Activated CD4-positive, CD25-positive, alpha-beta regulatory T cell treated with anti-CD3 and anti-CD28 coated beads, Interleukin-2, amount 50 U/mL, for 72 hours (primary cell): ENCODE results near the gene PHACTR3.

Experiments used
- DNase-seq: peaks from one replicate; pipeline ENCODE4 v3.0.0; 2021

PHACTR3 gene

DNA sequence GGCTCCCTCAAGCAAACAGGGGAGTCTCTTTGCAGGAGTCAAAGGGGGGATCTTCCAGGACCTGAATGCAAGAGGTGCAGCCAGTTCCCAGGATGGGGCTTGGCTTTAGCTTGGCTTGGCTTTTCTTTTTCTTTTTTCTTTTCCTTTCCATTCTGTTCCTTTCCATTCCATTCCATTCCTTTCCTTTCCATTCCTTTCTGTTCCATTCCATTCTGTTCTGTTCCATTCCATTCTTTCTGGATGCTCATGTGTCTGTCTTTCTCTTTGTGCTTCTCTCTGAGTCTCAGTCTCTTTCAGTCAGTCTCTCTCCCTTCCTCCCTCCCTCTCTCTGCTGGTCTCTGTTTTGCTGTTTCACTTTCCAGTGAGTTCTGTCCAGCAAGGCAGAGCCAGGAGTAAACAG is 163.3 kb downstream of the PHACTR3 start:
- no peak for DNase-seq

- DNase-seq, result no peak
These were observed 165.9 kb downstream of the PHACTR3 start for GRCh38 chr20:59770270-59770669.

DNA sequence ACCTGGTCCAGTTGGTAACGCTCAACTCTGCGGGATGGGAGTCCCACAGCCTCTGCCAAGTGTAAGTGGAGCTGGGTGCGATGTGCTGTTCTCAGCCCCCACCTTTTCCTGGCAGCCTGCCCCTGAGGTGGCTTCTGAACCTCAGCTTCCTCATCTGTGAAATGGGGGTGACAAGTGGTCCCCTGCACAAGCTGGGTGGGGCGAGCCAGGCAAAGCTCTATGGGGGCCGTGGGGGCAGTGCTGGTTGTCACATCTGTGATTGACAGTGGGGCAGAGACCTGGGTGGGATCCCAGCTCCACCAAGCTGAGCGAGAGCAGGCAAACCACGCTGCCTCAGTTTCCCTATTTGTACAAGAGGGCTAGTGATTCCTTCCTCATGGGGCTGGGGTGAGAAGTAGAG is 166.5 kb downstream of the PHACTR3 start:
- no peak for DNase-seq

- no peak for DNase-seq
These were observed 167.4 kb downstream of the PHACTR3 start for GRCh38 chr20:59771506-59772372.

GRCh38 chr20:59772373-59772705 is 168.0 kb downstream of the PHACTR3 start:
- peak; percentile 5 for DNase-seq

GRCh38 chr20:59772931-59773913 is 168.9 kb downstream of the PHACTR3 start:
- peak; percentile 17 for DNase-seq

GRCh38 chr20:59774204-59774641 is 169.9 kb downstream of the PHACTR3 start:
- peak; percentile 9 for DNase-seq

DNA sequence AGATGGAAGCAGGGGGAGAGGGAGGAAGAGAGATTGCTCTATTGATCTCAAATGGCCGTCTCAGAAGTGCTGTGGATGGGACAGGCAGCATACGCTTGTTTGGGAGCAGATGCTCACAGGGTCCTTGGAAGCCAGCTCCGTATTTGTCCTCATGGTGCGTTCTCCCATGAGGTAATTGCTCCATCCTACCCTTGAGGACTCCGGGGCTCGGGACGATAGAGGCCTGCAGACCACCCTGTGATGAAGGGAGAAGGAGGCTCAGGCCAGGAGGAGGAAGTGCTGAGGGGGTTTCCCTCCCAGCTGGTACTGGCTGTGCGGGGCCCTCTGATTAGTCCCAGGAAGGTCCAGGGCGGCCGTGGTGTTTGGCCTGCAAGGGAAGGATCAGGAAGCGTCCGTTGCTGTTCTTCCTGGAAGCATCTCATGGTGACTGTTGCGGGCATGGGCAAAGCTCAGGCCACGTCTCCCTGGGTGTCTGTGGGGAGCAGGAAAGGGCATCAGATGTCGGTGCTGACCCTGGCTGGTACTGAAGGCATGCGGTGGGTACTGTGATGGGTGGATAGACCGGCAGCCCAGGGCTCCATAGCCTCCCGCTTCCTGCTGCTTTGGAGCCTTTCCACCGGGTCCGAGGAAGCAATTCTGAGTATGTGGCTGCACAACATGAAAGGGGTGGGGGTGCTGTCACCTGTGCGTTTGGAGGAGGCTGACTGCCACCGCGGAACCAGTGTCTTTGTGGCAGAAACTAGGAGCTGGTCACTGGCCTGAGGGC is 170.8 kb downstream of the PHACTR3 start:
- DNase-seq, result peak; percentile 8

- DNase-seq, result no peak
These were observed 171.3 kb downstream of the PHACTR3 start for GRCh38 chr20:59775687-59776055.

DNA sequence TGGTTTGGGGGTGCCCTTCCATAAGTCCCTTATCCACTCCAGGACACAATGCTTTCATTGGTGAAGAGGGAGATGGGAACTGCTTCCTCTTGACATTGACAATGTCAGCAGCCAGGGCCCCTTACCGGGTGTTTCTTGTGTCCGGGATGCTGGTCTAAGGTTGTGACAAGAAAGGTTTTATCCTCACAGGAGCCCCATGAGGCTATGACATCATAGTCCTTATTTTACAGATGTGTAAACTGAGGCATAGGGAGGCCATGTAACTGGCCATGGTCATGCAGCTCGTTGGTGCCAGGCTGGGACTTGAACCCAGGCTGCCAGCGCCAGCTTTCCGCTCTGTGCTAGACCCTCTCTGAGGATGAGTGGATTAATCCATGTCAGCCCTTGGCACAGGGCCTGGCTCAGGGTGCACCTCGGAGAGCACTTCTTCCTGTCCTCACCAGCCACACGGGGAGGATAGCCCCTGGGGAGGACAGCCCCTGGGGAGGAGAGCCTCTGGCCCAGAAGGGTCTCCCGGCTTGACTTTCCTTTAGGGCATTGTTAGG is 171.8 kb downstream of the PHACTR3 start:
- DNase-seq, result peak; percentile 12

DNA sequence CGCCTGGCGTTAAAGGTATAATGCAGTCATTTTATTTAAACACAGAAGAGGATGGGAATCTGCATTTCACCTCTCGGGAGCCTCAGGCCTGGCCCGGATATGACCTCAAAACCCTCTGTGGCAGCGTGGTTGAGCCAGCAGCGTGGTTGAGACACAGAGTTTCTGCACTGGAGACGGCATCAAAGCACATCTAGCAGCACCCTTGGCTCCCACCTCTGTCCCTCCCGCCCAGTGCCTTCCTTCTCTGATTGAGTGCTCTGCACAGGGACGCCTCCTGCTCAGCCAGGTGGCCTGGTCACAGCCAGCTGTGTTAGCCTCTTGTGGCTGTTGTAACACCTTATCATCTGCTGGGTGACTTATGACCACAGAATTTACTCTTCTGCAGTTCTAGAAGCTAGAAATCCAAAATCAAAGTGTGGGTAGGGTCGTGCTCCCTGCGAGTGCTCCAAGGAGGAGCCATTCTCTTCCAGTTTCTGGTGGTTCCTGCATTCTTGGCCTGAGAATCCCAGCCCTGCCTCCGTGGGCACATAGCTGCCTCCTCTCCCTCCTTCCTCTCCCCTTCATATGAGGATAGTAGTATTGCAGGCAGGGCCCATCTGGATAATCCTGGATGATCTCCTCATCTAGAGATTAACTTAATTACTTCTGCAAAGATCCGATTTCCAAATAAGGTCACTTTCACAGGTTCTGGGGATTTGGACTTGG is 172.4 kb downstream of the PHACTR3 start:
- peak; percentile 3 for DNase-seq

DNA sequence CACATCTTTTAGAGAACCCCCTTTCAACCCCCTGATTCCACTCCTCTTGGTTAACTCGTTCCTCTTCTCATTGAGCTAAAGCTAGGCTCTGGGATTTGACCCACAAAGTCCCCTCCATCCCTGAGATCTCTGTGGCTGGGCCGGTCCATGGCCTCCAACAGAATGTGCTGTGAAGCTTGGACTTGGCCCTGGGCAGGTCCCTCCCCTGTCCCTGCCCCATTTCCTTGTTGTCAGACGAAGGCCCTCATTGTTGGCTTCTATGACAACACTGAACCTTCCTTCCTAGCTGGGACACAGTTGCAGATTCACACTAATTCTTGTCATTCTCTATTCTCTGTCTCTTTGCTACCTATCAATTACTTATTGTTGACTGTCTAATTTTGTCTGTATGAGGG is 173.0 kb downstream of the PHACTR3 start:
- peak; percentile 3 for DNase-seq

DNA sequence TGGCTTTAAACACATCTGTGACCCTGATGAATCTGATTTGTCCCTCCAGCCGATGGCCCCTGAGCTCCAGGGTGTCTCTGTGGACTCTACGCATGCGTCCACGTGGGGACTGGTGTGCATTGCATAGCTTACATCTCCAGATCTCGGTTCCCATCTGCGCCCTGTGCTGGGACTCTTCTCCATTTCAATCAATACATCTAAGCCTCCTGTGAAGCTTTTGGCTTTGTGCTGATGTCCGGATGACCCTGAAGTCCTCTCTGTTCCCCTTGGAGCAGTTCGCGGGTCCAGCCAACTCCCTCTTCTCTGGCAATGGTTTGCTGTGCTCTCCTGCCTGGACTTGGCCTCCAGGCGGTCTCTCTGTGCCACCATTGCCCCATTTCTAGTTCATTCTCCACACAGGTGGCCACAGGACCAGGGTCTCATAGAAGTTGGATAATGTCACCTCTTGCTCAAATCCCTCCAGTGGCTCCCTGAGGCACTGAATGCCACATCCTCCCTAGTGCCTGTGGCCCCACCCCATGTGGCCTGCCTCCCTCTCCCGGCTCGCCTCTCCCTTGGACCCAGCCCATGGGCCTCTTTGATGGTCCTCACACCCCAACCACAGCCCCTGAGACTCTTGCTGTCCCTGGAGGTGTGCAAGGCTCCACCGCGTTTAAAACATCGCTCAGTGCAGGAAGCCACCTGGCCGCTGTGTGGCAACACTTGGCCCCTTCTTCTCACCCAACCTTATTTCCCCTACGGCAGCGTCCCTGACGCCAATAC is 173.7 kb downstream of the PHACTR3 start:
- peak; percentile 7 for DNase-seq

DNA sequence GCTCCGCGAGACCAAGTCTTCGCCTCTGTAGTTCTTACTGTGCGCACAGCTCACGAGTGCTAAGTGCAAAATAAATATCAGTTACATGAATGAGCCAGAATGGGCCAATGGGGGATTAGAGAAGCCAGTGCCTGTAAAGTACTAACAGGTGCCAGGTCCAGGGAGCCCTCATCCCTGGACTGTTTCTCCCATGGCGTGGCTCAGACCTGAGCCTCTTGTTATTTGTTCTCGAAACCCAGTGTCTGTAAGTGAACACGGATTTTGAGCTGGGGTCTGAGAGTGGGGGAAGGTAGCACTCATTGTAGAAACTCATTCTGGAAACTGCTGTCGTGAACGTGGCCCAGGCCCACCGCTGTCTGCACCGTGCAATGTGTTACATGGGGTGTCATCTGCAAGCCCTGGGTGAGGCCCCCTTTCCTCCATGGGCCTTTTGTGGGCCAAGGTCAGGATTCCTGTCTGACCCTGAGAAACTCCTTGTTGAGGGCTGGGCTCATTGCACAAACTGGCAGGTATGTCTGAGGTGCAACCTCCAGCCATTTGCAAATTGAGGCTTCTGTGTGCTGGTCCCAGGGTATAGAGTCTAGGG is 174.4 kb downstream of the PHACTR3 start:
- no peak for DNase-seq

- DNase-seq, result peak; percentile 0
These were observed 175.5 kb downstream of the PHACTR3 start for GRCh38 chr20:59779656-59780380.

GRCh38 chr20:59780494-59781185 is 176.3 kb downstream of the PHACTR3 start:
- no peak for DNase-seq

- DNase-seq, result peak; percentile 2
These were observed 176.9 kb downstream of the PHACTR3 start for GRCh38 chr20:59781226-59781625.

DNA sequence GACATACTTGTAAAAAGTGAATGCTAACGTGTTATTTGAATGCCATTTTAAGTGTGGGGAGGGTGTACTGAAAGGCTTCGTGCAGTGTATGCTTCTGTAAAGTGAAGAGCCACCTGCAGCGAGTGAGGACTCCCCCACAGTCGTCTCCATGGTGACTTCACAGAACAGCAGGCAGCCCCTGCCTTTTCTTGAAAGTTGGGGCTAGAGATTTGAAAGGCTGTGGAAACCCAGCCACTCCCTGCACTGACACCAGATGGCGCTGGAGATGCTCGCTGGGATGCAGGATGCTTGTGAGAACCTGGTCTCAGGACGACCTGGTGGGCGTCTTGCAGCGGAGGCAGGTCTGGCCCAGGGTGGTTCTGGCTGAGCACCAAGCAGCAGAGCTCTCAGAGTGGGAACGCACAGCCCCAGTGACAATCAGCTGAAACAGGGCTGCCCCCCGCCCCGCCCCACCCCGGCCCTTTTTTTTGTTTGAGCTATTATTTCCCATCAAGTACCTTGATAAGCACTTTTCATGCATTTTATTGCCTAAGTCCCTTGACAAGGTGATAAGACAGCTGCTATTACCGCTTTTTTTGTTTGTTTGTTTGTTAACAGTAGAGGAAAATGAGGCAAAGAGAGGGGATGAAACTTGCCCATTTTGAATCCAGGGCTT is 178.8 kb downstream of the PHACTR3 start:
- DNase-seq, result peak; percentile 37

DNA sequence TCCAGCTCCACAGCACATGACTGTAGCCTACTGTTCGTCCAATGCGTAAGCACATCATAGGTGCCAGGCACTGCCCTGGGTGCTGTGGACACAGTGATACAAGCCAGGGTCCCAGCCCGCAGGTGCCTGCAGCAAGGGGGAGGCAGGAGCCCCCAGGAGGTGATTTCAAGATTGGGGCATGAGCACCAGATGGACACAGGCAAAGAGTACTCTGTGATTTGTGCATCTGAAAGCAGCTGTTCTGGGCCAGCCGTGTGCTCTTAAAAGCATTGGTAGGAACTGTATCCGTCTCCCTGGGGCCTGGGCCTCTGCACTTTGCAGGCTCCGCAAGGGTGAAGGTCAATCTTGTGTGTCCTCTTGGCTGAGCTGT is 179.3 kb downstream of the PHACTR3 start:
- peak; percentile 6 for DNase-seq
